ENCODE measurements around the gene GSTA3. TPM values are rescaled to one million over a fixed set of nuclear protein-coding genes. Genes with fewer than 3 reads are reported as not detected.
"Not testable (repeated sequence)": the region's sequence is repeated elsewhere in the genome, so short reads cannot be mapped to it uniquely, and the experiment has no call there.

Gene GSTA3
- total RNA-seq, 1 donor, result not detected

- no peak for DNase-seq (ENCODE audit: low read depth)
- no peak overlapping the region for H3K4me3 ChIP-seq (ENCODE audit: low read depth, low read length)
- no peak for TF ChIP-seq CTCF (IDR thresholded peaks at IDR 0.05; ENCODE audit: insufficient read depth, low read depth, low read length)
Measured at GRCh38 chr6:52925042-52925441, 15.5 kb upstream of the GSTA3 start.

GRCh38 chr6:52923689-52924088, 14.2 kb upstream of the GSTA3 start:
- DNase-seq (ENCODE audit: low read depth); H3K4me3 ChIP-seq (ENCODE audit: low read depth, low read length): not testable (repeated sequence)

- DNase-seq (ENCODE audit: low read depth), result no peak
- TF ChIP-seq CTCF (IDR thresholded peaks at IDR 0.05; ENCODE audit: insufficient read depth, low read depth, low read length), result no peak
- no peak overlapping the region for H3K4me3 ChIP-seq (ENCODE audit: low read depth, low read length)
Measured at GRCh38 chr6:52922161-52922560, 12.7 kb upstream of the GSTA3 start.

GRCh38 chr6:52921743-52922142, 12.2 kb upstream of the GSTA3 start:
- DNase-seq (ENCODE audit: low read depth), result no peak
- H3K4me3 ChIP-seq (ENCODE audit: low read depth, low read length), result no peak overlapping the region
- TF ChIP-seq CTCF (IDR thresholded peaks at IDR 0.05; ENCODE audit: insufficient read depth, low read depth, low read length), result no peak

GRCh38 chr6:52919511-52919910, 10.0 kb upstream of the GSTA3 start:
- DNase-seq (ENCODE audit: low read depth), result peak; percentile 24
- not testable (repeated sequence) for H3K4me3 ChIP-seq (ENCODE audit: low read depth, low read length)

GRCh38 chr6:52918771-52919170, 9.3 kb upstream of the GSTA3 start:
- DNase-seq (ENCODE audit: low read depth); H3K4me3 ChIP-seq (ENCODE audit: low read depth, low read length): not testable (repeated sequence)

- not testable (repeated sequence) for H3K4me3 ChIP-seq (ENCODE audit: low read depth, low read length)
- DNase-seq (ENCODE audit: low read depth), result peak; percentile 94
Measured at GRCh38 chr6:52918027-52918686, 8.7 kb upstream of the GSTA3 start.

- TF ChIP-seq CTCF (IDR thresholded peaks at IDR 0.05; ENCODE audit: insufficient read depth, low read depth, low read length), result no peak
- no peak overlapping the region for H3K4me3 ChIP-seq (ENCODE audit: low read depth, low read length)
- no peak for DNase-seq (ENCODE audit: low read depth)
Measured at GRCh38 chr6:52914516-52914915, 5.0 kb upstream of the GSTA3 start.

GRCh38 chr6:52910091-52910490, 593 bp upstream of the GSTA3 start:
- H3K4me3 ChIP-seq (ENCODE audit: low read depth, low read length), result no peak overlapping the region
- no peak for TF ChIP-seq CTCF (IDR thresholded peaks at IDR 0.05; ENCODE audit: insufficient read depth, low read depth, low read length)
- no peak for DNase-seq (ENCODE audit: low read depth)
